ENCODE results near the gene COMP. TPM values are rescaled to one million over a fixed set of nuclear protein-coding genes. Genes with fewer than 3 reads are reported as not detected.

Gene COMP
- total RNA-seq, 1 experiment from 2014 or later = not detected

GRCh38 chr19:18737954-18738351, 53.2 kb downstream of the COMP start:
- ChIA-PET RAD21 (ENCODE audit: low non-redundant PET in 1 of 2, low total read pairs in 2 of 2, uncharacterized antibody in 2 of 2, unreplicated experiment in 2 of 2) (no interaction called here), CTCF (no interaction called here), POLR2A (no interaction called here)
- H3K27ac ChIP-seq (ENCODE audit: low read depth, low read length) = no peak overlapping the region
- ATAC-seq (no peak), DNase-seq (ENCODE audit: low read depth, low spot score) (no peak)
- H3K9ac ChIP-seq (ENCODE audit: low read length) = no peak overlapping the region
- no peaks in the 10 kb centered on the region for H3K36me3 ChIP-seq (ENCODE audit: control insufficient read depth in 1 of 2, insufficient read depth in 2 of 2, low read length in 2 of 2)
- H3K9me2 ChIP-seq (ENCODE audit: insufficient read depth) = no peaks in the 10 kb centered on the region
- H4K20me1 ChIP-seq (ENCODE audit: insufficient read depth) = no peaks in the 10 kb centered on the region
- intact Hi-C loops (cut with micrococcal nuclease) = no loop called here
- H3K79me2 ChIP-seq (ENCODE audit: insufficient read depth, low read length) = no peaks in the 10 kb centered on the region
- H3K4me2 ChIP-seq (ENCODE audit: low read length) = no peak overlapping the region
- H3K27me3 ChIP-seq (ENCODE audit: insufficient read depth, low read length) = no peaks in the 10 kb centered on the region
- H3K4me3 ChIP-seq (replicated peaks in 1 of 2; ENCODE audit: low read depth in 1 of 2, low read length in 2 of 2) = no peak overlapping the region
- H3K4me1 ChIP-seq (ENCODE audit: control insufficient read depth in 1 of 2, insufficient read depth in 2 of 2, low read length in 2 of 2) = no peaks in the 10 kb centered on the region
- no TSS peak for BruUV-seq (replicated peaks)
- H3K9me3 ChIP-seq (ENCODE audit: control insufficient read depth in 1 of 2, insufficient read depth in 1 of 2, low read depth in 1 of 2, low read length in 2 of 2) = no peaks in the 10 kb centered on the region
- no peak overlapping the region for H2AFZ ChIP-seq (ENCODE audit: low read depth, low read length, poor library complexity, severe bottlenecking)
- TF ChIP-seq ZNF274 (IDR thresholded peaks at IDR 0.05; ENCODE audit: low read depth, low read length) (no peak), RAD21 (IDR thresholded peaks at IDR 0.05; ENCODE audit: low read depth) (no peak), SIN3A (IDR thresholded peaks at IDR 0.05; ENCODE audit: low read depth) (no peak), JUND (IDR thresholded peaks at IDR 0.05) (no peak), REST (IDR thresholded peaks at IDR 0.05; ENCODE audit: low read depth) (no peak), POLR2A (IDR thresholded peaks at IDR 0.05; ENCODE audit: borderline replicate concordance, extremely low read depth, insufficient read depth, insufficient read length) (no peak), EZH2 (IDR thresholded peaks at IDR 0.05) (no peak), MAX (IDR thresholded peaks at IDR 0.05) (no peak)

All from HCT116 (cell line).